DMS53 (cell line): ENCODE data around the gene TAS2R7.
"Not testable (repeated sequence)": the region's sequence is repeated elsewhere in the genome, so short reads cannot be mapped to it uniquely, and the experiment has no call there.

Experiments
- DNase-seq: peaks from one replicate; lab custom pipeline; 2025; lab: John Stamatoyannopoulos, UW

The TAS2R7 gene, protein sequence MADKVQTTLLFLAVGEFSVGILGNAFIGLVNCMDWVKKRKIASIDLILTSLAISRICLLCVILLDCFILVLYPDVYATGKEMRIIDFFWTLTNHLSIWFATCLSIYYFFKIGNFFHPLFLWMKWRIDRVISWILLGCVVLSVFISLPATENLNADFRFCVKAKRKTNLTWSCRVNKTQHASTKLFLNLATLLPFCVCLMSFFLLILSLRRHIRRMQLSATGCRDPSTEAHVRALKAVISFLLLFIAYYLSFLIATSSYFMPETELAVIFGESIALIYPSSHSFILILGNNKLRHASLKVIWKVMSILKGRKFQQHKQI

GRCh38 chr12:10802587-10802986 is at the start of gene TAS2R7:
TSS of gene TAS2R7 (minus strand) at chr12:10802627. CDS start at chr12:10802570, 57 bp downstream.
- no peak for DNase-seq

GRCh38 chr12:10851243-10851858 is 48.9 kb upstream of the TAS2R7 start:
- DNase-seq, result no peak

DNA sequence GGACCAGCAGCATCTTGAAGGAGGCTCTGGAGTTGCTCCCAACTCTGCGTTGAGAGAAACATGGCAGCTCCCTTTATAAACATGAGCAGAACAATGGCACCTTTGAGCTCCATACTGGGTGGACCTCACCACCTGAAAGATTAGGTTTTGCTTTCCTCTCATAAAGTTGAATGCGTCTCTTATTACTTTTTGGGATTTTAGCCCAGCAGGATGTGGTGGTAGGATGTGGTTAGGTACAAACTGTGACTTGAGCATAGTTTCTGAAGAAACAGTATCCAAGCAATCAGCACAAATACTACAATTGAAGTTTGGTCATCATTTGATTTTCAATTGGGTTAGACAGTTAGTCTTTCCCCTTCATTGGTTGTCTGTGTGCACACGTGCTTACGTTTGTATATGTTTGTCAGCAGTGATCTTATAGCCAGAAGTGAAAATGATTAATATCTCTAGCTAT is 47.0 kb upstream of the TAS2R7 start, which contains the start of gene PRR4:
PRR4 (minus strand) TSS at position 51 of the 454 bp plus-strand sequence; CDS start at position 13, 38 bp downstream.
- DNase-seq, result no peak

DNA sequence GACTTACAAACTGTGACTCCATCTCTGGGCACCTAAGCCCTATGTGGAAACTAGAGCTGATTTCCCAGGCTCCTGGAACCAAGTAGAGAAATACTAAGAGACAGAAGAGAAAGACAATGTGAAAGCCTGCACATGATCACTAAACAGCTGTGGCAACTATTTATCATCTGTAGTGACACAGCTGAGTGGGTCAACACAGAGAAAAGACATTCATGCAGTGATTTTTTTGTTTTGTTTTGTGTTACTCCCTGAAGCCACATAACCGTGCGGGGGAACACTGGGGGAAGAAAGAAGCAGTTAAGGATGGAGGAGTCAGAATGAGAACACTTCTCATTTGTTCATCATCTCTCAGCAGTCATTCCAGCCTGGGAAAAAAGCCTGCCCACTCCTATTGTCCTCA is 45.3 kb upstream of the TAS2R7 start:
- no peak for DNase-seq

DNA sequence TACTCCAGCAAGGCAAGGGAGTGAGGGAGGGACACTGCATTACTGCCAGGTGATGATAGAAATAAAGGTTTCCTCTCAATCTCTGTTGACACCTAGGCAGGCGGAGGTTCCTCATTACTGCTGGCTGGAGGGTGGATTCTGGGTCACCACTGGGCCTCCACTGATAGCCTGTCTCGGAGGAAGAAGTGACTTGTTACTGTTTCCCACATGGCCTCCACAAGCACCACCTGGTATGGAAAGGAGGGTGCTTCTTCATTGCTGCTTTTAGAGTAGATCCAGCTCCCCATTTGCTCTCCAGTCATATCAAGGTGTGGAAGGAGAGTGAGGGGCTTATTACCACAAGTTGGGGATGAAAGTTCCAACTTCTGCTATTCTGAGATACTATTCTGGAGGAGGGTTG is 40.4 kb upstream of the TAS2R7 start:
- no peak for DNase-seq

DNA sequence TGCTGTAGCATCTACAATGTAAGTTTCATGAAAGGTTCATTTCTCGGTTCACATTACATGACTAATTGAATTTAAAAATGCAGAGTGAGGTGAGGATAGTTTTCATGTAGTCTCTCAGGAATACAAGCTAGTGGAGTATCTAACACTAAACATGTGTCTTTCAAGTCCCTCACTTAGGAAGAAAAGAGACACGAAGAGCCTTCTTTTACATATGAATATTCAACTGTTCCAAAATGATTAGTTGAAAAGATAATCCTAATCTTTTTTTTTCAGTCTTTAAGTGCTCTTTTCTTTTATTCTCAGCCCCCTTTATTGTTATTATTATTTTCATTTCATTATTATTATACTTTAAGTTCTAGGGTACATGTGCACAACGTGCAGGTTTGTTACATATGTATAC is 36.0 kb upstream of the TAS2R7 start:
- DNase-seq, result no peak

DNA sequence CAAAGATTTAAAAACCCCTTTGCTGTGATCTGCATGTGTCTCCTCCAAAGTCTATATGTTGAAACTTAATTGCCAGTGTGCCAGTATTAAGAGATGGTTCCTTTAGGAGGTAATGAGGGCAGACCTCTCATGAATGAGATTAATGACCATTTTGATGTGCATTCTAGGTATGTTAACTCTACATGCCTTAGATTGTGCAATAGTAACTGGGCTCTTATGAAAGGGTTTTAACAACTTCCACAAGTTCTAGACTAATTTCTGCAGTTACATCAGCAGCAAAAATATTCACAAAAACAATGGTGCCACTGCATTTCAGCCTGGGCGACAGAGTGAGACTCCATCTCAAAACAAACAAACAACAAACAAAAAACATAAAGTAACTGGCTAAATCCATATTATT is 27.6 kb upstream of the TAS2R7 start:
- DNase-seq, result no peak

- no peak for DNase-seq
Measured at GRCh38 chr12:10826258-10826657, 23.8 kb upstream of the TAS2R7 start, which contains the start of gene TAS2R10. TSS of gene TAS2R10 (minus strand) at chr12:10826358. CDS start at chr12:10826269, 89 bp downstream.

GRCh38 chr12:10824957-10825356 is 22.5 kb upstream of the TAS2R7 start:
- no peak for DNase-seq

- no peak for DNase-seq
Measured at GRCh38 chr12:10811883-10812536, 9.6 kb upstream of the TAS2R7 start.

- no peak for DNase-seq
Measured at GRCh38 chr12:10810068-10810467, 7.6 kb upstream of the TAS2R7 start, which contains the start of gene TAS2R9. TSS of gene TAS2R9 (minus strand) at chr12:10810168. CDS start at chr12:10810075, 93 bp downstream.

GRCh38 chr12:10807186-10807585 is 4.8 kb upstream of the TAS2R7 start, which contains the start of gene TAS2R8:
TSS of gene TAS2R8 (minus strand) at chr12:10807286. CDS start at chr12:10806980, 306 bp downstream.
- DNase-seq, result no peak

DNA sequence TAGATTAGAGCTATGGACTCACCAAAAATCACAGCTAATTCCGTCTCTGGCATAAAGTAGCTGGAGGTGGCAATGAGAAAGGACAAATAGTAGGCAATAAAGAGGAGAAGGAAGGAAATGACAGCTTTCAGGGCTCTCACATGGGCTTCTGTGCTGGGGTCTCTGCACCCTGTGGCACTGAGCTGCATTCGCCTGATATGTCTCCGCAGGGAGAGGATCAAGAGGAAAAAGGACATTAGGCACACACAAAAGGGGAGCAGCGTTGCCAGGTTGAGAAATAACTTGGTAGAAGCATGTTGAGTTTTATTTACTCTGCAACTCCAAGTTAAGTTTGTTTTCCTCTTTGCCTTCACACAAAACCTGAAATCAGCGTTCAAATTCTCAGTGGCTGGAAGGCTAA is 686 bp downstream of the TAS2R7 start:
- no peak for DNase-seq

- no peak for DNase-seq
Measured at GRCh38 chr12:10794222-10794621, 8.2 kb downstream of the TAS2R7 start.

- DNase-seq, result not testable (repeated sequence)
Measured at GRCh38 chr12:10791769-10792168, 10.7 kb downstream of the TAS2R7 start.

DNA sequence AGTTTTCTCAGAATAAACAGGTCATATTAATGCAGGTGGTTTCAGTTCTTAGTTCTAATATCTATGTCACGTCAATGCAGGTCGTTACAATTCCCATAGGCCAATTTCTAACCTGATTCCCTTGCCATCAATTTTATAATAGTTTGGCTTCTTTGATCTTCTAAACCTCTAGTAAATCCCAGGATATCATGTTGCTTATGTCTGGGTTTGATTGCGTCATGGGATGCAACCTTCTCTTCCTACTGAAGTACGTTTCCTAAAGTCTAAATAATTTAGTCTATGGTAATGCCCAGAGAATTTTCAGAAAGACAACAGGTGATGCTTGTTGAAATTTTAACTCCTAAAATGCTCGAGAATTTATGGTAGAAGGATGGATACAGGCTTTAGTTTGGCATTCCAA is 19.2 kb downstream of the TAS2R7 start:
- no peak for DNase-seq

DNA sequence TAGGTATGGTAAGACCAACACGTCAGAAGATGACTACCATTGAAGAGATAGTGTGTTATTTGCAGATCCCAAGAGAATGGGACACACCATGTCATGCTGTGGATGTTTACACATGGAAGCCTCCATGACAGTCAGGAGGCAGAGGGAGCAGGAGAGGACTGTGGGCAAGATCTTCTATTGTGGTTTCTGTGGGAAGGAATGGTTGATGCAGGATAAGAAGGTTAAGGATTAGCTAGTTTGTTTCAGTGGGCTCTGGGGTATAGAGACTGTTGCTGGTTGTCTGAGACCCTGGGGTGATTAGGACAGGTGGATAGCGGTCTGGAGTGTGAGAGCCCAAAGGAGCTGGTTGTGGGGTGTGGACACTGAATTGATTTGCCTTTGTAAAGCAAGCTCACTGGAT is 23.3 kb downstream of the TAS2R7 start:
- DNase-seq, result no peak

DNA sequence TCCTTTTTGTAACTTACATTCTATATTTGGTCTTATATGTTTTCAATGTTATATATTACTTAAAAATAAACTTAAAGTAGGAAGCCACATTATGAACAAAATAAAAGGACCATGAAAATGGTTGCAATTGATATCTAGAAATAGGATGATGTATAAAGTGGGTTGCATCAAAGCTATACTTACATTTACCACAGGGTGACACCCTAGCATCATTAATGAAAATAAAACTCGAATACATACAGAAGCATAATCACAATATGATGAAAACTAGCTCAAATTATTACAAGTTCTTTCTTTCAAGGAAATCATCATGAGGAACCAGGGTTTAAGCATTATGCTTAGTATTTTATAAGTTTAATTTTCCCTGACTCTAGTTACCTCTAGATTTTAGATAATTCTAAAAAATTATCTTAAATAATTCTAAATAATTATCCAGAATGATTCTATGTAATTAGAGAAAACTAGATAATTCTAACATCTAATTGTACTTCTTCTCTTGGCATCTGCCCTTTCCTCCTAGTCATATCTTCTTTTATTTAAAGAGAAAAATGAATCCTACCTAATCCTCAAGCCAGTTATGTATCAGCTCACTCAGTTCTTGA is 31.2 kb downstream of the TAS2R7 start:
- DNase-seq, result peak; percentile 80

DNA sequence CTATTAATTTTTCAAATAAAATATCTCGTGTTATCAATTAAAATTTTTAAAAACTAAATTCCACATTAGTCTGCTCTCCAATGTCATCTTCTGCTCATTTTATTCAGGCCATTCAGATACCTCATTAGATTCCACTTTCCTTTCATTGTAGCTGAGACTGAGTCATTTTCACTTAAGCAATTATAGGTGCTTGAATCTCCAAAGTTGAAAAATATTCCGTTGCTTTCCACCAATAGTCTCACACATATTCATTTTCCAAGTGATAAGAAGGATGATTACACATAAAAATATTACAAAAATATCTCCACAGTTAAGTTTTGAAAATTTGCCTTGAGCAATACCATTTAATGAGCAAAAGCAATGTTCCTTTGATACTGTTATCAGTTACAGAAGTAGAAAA is 42.8 kb downstream of the TAS2R7 start:
- no peak for DNase-seq

GRCh38 chr12:10756194-10756593 is 46.2 kb downstream of the TAS2R7 start:
- no peak for DNase-seq

DNA sequence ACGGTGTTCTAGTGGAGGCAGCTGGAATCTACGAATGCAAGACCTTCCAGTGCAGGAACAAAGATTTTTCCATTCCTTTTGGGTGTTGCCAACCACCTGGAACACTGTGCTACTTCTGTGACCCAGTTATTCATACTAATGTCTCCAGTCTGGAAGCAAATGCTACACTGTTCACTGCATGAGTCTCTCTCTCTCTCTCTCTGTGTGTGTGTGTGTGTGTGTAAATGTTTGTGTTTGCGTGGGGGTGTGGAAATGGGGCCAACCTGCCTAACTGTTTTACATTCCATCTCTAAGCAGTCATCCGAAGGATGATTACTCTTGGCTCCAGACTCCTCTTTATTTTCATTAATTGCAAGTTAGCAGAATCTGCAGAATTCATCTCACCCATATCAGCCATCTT is 49.4 kb downstream of the TAS2R7 start:
- no peak for DNase-seq
